Stromal cell of bone marrow (primary cell): ENCODE measurements around the gene SUPT6H.

ENCODE experiments used
- DNase-seq: peaks from one replicate; pipeline ENCODE4 v3.0.0-alpha.2; 2012; ENCODE audit warnings: low read depth

The SUPT6H gene

GRCh38 chr17:28737770-28738679 is 76.0 kb downstream of the SUPT6H start:
- DNase-seq, result no peak

GRCh38 chr17:28738680-28739384 is 76.8 kb downstream of the SUPT6H start:
- DNase-seq, result no peak

- DNase-seq, result no peak
These were observed 78.7 kb downstream of the SUPT6H start for GRCh38 chr17:28740406-28741357.

- no peak for DNase-seq
These were observed 79.6 kb downstream of the SUPT6H start for GRCh38 chr17:28741358-28742349.

- DNase-seq, result peak; percentile 81
These were observed 81.5 kb downstream of the SUPT6H start, which contains the start of gene TRAF4 for GRCh38 chr17:28743243-28744103. TRAF4 (plus strand) TSS chr17:28744011; CDS start chr17:28744113, 102 bp downstream.

GRCh38 chr17:28744104-28744971 is 82.3 kb downstream of the SUPT6H start:
- DNase-seq, result peak; percentile 9

- DNase-seq, result peak; percentile 8
These were observed 83.2 kb downstream of the SUPT6H start for GRCh38 chr17:28744972-28745785.

- no peak for DNase-seq
These were observed 83.9 kb downstream of the SUPT6H start for GRCh38 chr17:28745786-28746411.

- DNase-seq, result no peak
These were observed 84.6 kb downstream of the SUPT6H start for GRCh38 chr17:28746611-28747050.

- DNase-seq, result no peak
These were observed 85.2 kb downstream of the SUPT6H start for GRCh38 chr17:28747051-28747691.

- DNase-seq, result no peak
These were observed 86.1 kb downstream of the SUPT6H start for GRCh38 chr17:28747801-28748750.

- DNase-seq, result no peak
These were observed 87.0 kb downstream of the SUPT6H start for GRCh38 chr17:28748852-28749515.

GRCh38 chr17:28749516-28750177 is 87.6 kb downstream of the SUPT6H start:
- no peak for DNase-seq
